CD4-positive, alpha-beta memory T cell (primary cell): ENCODE measurements around the gene SNRPD3. TPM values are rescaled to one million over a fixed set of nuclear protein-coding genes. Genes with fewer than 3 reads are reported as not detected.
A peak's percentile ranks its signal among the peaks of the same experiment; 100 is the strongest.
"Not testable (repeated sequence)": the region's sequence is repeated elsewhere in the genome, so short reads cannot be mapped to it uniquely, and the experiment has no call there.

Experiments used
- CTCF ChIA-PET: fragments of 350-600 bp; sonication (Branson Sonifier 250); formaldehyde crosslinking; loops from one replicate; lab custom pipeline; 2021; ENCODE audit warnings: inconsistent platforms; ENCODE audit not compliant: partially characterized antibody; lab: Charles Lee
- POLR2A ChIA-PET: fragments of 350-600 bp; sonication (Branson Sonifier 250); formaldehyde crosslinking; loops from one replicate; lab custom pipeline; 2021; ENCODE audit not compliant: partially characterized antibody; lab: Charles Lee
- DNase-seq, 5 donors: peaks; one replicate each; pipeline versions ENCODE4 v3.0.0 to v3.0.0-alpha.2; 2020 to 2022; ENCODE audit warnings: mixed read lengths in 1 of 5
- H3K27ac ChIP-seq: one replicate; pipeline ENCODE4 v1.7.0; 2013; ENCODE audit warnings: low read depth, low read length
- H3K27me3 ChIP-seq: 2 replicates; pipeline ENCODE4 v1.7.0; 2013; ENCODE audit warnings: mild to moderate bottlenecking, low read length, moderate library complexity; ENCODE audit not compliant: insufficient read depth
- H3K36me3 ChIP-seq: 2 replicates; pipeline ENCODE4 v1.7.0; 2013; ENCODE audit warnings: mild to moderate bottlenecking, low read length, moderate library complexity; ENCODE audit not compliant: insufficient read depth
- H3K4me1 ChIP-seq: 2 replicates; pipeline ENCODE4 v1.7.0; 2013; ENCODE audit warnings: mild to moderate bottlenecking, low read length, moderate library complexity; ENCODE audit not compliant: insufficient read depth
- H3K4me3 ChIP-seq, 2 donors: one replicate each; pipeline ENCODE4 v1.7.0; 2013; ENCODE audit warnings: low read length in 2 of 2, mild to moderate bottlenecking in 1 of 2
- H3K9me3 ChIP-seq, 2 donors: one replicate each; pipeline ENCODE4 v1.7.0; 2013; ENCODE audit warnings: low read length in 2 of 2, control low read depth in 1 of 2; ENCODE audit not compliant: control insufficient read depth in 1 of 2
- H3K27ac Mint-ChIP-seq, 7 donors: one replicate each; pipeline ENCODE4 v1.8.0; 2020 to 2021; ENCODE audit warnings: mixed read lengths in 7 of 7, mild to moderate bottlenecking in 6 of 7, inconsistent platforms in 3 of 7, moderate library complexity in 3 of 7
- H3K27me3 Mint-ChIP-seq, 2 donors: one replicate each; pipeline ENCODE4 v1.8.0; 2020 to 2021; ENCODE audit warnings: mixed read lengths in 2 of 2
- H3K36me3 Mint-ChIP-seq, 2 donors: one replicate each; pipeline ENCODE4 v1.8.0; 2020 to 2021; ENCODE audit warnings: mixed read lengths in 2 of 2, inconsistent platforms in 1 of 2, mild to moderate bottlenecking in 1 of 2
- H3K4me1 Mint-ChIP-seq, 4 donors: one replicate each; pipeline ENCODE4 v1.8.0; 2020 to 2021; ENCODE audit warnings: mixed read lengths in 4 of 4, mild to moderate bottlenecking in 1 of 4
- H3K4me3 Mint-ChIP-seq, 8 donors: one replicate each; pipeline ENCODE4 v1.8.0; 2020 to 2021; ENCODE audit warnings: mixed read lengths in 8 of 8, mild to moderate bottlenecking in 7 of 8, moderate library complexity in 6 of 8, inconsistent platforms in 3 of 8
- H3K9me3 Mint-ChIP-seq, 8 donors: one replicate each; pipeline ENCODE4 v1.8.0; 2020 to 2021; ENCODE audit warnings: mixed read lengths in 8 of 8, mild to moderate bottlenecking in 5 of 8, inconsistent platforms in 3 of 8, moderate library complexity in 1 of 8
- intact Hi-C: fragments of 100-400 bp; cut with micrococcal nuclease; formaldehyde crosslinking; loops from one replicate; pipeline ENCODE4 v1.15.1; 2023
- polyA plus RNA-seq, 2 donors: library from polyadenylated mRNA; unstranded; fragments of 300-500 nt; fragmentation: Illumina TruSeq; gene quantifications; one replicate each; pipeline ENCODE4 v1.2.3, GENCODE V29; 2021
- total RNA-seq, 2 experiments: library from RNA; stranded (reverse); gene quantifications; one replicate each; pipeline ENCODE4 v1.2.3, GENCODE V29; 2021

The SNRPD3 gene
- total and polyA plus RNA-seq, 4 experiments from 2014 or later: 62.6 to 102 (median 81.3) TPM

DNA sequence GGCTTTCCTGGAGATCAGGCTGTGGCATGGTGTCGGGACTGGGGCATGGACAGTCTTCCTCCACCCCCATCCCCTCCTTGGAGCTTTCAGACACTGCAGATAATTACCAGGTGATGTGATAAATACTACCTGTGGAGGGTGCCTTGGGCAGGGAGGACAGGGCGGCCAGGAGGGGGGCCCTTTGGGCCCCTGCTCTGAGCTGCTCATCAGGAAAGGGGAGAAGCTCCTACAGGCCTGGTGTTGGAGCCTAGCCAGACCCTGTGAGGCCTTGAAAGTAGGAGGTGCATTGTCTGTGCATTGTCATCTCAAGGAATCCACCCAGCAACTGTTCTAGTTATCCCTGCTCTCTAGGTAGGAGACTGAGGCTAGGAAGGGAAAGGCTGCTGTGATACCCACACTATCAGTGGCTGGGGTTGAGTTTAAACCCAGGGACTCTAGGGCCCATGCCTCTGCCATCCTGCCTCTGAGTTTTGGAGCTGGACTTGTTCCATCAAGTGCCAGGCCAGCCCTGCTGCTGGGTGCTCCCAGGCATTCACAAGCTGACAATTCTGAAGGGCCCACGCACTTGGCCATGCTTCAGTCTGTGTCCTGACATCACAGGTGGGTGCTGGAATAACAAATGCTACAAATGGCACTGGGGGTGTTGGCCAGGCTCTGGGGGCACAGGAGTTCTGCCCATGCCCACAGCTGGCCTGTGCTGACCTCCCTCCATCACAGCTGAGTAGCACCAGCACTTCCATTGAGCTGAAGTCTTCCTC is 44.3 kb downstream of the SNRPD3 start:
- Mint-ChIP-seq H3K4me1 (peaks cover 8 to 32% (median 23%) of the 10 kb centered on the region in 4 donors), H3K27ac (peak overlapping the region in 1 of 7 donors; percentile 61)
- H3K36me3 Mint-ChIP-seq, H3K36me3 ChIP-seq, H3K4me3 Mint-ChIP-seq, H3K27me3 ChIP-seq, DNase-seq, H3K27me3 Mint-ChIP-seq, POLR2A ChIA-PET, H3K9me3 ChIP-seq, CTCF ChIA-PET, H3K4me3 ChIP-seq, H3K4me1 ChIP-seq, intact Hi-C loops, H3K27ac ChIP-seq, H3K9me3 Mint-ChIP-seq: not testable (repeated sequence)

DNA sequence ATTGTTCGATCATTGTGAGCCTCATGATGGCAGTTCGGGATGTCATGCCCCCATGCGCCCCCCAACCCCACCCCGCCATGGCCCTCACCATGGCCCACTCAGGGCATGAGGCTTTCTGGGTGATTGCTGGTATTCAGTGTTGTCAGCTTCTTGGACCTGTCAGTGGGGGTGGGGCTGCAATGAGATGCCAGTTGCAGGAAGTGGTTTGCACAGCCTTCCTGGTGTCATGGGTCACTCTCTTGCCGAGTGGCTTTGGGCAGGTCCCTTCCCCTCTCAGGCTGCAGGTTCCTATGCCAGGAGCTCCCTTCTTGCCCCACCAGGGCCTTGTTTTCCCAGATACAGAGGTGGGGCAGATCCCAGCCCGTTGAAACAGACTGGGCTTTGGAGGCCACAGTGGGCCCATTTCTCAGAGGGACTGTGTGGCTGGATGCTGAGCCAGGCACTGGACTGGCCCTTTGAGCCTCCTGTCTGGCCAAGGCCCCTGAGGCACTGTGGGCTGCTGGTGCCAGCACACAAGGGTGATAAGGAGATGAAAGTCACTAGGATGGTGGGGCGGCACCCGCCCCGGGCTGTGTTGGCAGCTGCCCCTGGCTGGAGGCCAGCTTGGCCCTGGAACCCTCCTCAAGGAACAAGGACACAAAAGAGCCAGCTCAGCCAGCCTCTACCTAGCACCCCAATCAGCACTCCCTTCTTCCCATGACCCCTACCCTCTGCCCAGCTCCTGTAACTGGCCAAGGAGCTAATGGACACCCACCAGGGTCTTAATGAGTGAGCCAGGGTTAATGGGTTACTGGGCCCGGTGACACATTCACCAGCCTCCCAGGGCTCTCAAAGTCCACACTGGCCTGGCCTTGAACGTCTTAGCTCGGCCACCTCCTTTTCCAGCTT is 45.7 kb downstream of the SNRPD3 start:
- CTCF ChIA-PET: no interaction called here
- peaks cover 8 to 34% (median 24%) of the 10 kb centered on the region in 4 donors for H3K4me1 Mint-ChIP-seq
- POLR2A ChIA-PET: no interaction called here
- Histone ChIP-seq H3K9me3 (no peaks in the 10 kb centered on the region), H3K36me3 (no peaks in the 10 kb centered on the region), H3K27me3 (no peaks in the 10 kb centered on the region), H3K27ac (no peak overlapping the region), H3K4me3 (no peak overlapping the region), H3K4me1 (peaks cover 8% of the 10 kb centered on the region)
- no peaks in the 10 kb centered on the region for H3K9me3 Mint-ChIP-seq
- no peak overlapping the region for H3K4me3 Mint-ChIP-seq
- intact Hi-C loops: no loop called here
- H3K36me3 Mint-ChIP-seq: no peaks in the 10 kb centered on the region
- no peaks in the 10 kb centered on the region for H3K27me3 Mint-ChIP-seq
- no peak for DNase-seq
- peak overlapping the region in 1 of 7 donors; percentile 37 for H3K27ac Mint-ChIP-seq

DNA sequence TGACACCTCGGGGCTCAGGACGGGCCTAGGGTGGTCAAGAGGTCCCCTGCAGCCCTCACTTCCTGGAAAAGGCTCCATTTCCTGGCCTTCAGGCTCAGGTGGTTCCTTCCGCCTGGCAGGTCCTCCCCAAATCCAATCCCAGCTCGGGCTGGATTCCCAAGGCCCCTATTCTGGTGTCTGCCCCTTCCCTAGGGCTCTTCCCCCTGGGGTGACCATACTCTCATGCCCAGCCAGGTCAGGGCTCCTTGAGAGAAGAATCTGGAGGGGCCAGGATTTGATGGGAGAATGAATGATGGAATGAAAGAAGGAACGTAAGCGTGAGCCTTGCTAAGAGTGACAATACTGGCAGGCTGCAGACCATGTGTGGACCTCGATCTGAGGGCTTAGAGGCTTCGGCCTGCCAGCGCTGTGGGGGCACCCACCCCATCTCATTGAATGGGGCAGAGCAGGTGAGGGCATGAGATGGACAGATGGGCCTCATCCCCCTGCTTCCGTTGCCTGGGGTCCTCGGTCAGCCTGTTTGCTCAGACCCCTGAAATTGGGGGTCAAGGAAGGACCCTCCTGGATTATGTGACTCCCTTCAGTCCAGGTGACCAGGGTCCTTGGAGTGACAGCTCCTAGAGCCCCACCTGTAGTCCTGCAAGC is 46.4 kb downstream of the SNRPD3 start:
- CTCF ChIA-PET, H3K4me3 ChIP-seq, H3K27me3 Mint-ChIP-seq, H3K4me3 Mint-ChIP-seq, H3K4me1 ChIP-seq, DNase-seq, H3K9me3 ChIP-seq, H3K36me3 ChIP-seq, intact Hi-C loops, POLR2A ChIA-PET, H3K27me3 ChIP-seq, H3K36me3 Mint-ChIP-seq, H3K9me3 Mint-ChIP-seq, H3K27ac ChIP-seq: not testable (repeated sequence)
- Mint-ChIP-seq H3K4me1 (peaks cover 8 to 37% (median 24%) of the 10 kb centered on the region in 4 donors), H3K27ac (peak overlapping the region in 2 of 7 donors; percentile 29 to 35)

DNA sequence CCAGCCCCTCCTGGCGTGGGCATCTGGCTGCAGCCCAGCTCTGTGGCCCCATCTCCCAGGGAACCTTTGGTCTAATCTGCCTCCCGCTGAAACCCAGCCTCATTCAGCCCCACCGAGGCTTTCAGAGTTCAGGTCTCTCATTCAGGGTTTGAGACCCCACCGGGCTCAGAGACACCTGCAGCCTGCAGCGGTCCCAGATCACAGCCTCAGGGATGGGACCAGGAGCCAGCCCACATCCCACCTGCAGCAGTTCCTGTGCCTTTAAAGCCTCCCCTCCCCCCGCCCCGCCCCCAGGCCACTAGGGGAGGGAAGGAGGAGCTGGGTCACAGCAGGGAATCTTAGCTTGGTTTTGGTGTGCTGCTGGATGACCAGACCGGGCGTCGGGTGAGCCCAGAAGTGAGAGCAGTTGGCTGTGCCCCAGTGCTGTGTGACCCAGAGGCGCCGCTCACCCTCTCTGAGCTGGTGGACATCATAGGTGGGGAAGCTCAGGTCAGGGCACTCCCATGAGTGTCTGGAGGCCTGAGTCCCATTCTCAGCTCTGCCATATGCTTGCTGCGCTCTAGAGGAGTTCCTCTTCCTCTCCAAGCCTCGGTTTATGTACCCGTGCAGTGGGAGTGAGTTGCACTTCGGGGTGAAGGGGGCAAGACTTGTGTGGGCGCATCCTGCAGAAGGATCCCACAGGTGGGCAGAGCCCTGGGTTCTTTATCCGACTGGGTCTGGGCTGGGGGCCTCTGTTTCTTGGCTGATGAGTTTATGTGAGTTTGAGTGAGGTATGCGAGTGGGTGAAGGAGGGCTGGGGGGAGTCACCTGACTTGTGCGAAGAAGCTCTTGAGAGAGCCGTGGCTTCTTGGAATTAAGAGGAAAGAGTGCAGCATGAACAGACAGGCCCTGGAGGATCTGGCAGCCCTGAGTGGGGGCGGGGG is 47.3 kb downstream of the SNRPD3 start, which contains the start of gene GGT1:
Gene GGT1 (plus strand): TSS at position 347 of the 923 bp plus-strand sequence. CDS start 7,889 bp downstream, outside the sequence.
- Mint-ChIP-seq H3K4me1 (peaks cover 11 to 46% (median 28%) of the 10 kb centered on the region in 4 donors), H3K27ac (peak within 1 kb of the TSS; percentile 50 to 92 (median 80)), H3K4me3 (peak within 1 kb of the TSS in 6 of 8 donors; percentile 5 to 78 (median 64))
- H3K27me3 Mint-ChIP-seq, H3K4me1 ChIP-seq, H3K27ac ChIP-seq, DNase-seq, H3K4me3 ChIP-seq, POLR2A ChIA-PET, H3K9me3 ChIP-seq, H3K9me3 Mint-ChIP-seq, H3K27me3 ChIP-seq, CTCF ChIA-PET, H3K36me3 ChIP-seq, intact Hi-C loops, H3K36me3 Mint-ChIP-seq: not testable (repeated sequence)

GRCh38 chr22:24603770-24604629 is 48.2 kb downstream of the SNRPD3 start:
- POLR2A ChIA-PET, CTCF ChIA-PET, H3K9me3 ChIP-seq, H3K27me3 Mint-ChIP-seq, H3K9me3 Mint-ChIP-seq, H3K36me3 Mint-ChIP-seq, H3K4me3 ChIP-seq, intact Hi-C loops, H3K4me1 ChIP-seq, H3K27ac ChIP-seq, H3K36me3 ChIP-seq, H3K27me3 ChIP-seq: not testable (repeated sequence)
- Mint-ChIP-seq H3K27ac (peak overlapping the region; percentile 59 to 92 (median 80)), H3K4me3 (peak overlapping the region in 7 of 8 donors; percentile 9 to 78 (median 63)), H3K4me1 (peaks cover 11 to 55% (median 32%) of the 10 kb centered on the region in 4 donors)
- DNase-seq: peak in 4 of 5 donors; percentile 13 to 54 (median 17)

- H3K36me3 Mint-ChIP-seq, H3K4me3 ChIP-seq, H3K9me3 ChIP-seq, POLR2A ChIA-PET, DNase-seq, H3K27ac ChIP-seq, H3K36me3 ChIP-seq, H3K27me3 ChIP-seq, H3K4me1 ChIP-seq, CTCF ChIA-PET, H3K9me3 Mint-ChIP-seq, H3K27me3 Mint-ChIP-seq: not testable (repeated sequence)
- intact Hi-C loops: loop anchor here (5.0 kb wide), 1 partner anchor 49 kb away; the partner anchor contains the start of genes GUCD1 and SNRPD3
- Mint-ChIP-seq H3K27ac (peak overlapping the region in 1 of 7 donors; percentile 46), H3K4me3 (peak overlapping the region in 2 of 8 donors; percentile 24 to 57), H3K4me1 (peaks cover 11 to 53% (median 31%) of the 10 kb centered on the region in 4 donors)
These were observed 50.5 kb downstream of the SNRPD3 start for GRCh38 chr22:24606340-24606739.
